ENCODE data around the gene TUBA8.
"Not testable (repeated sequence)": the region's sequence is repeated elsewhere in the genome, so short reads cannot be mapped to it uniquely, and the experiment has no call there.

TUBA8 gene

DNA sequence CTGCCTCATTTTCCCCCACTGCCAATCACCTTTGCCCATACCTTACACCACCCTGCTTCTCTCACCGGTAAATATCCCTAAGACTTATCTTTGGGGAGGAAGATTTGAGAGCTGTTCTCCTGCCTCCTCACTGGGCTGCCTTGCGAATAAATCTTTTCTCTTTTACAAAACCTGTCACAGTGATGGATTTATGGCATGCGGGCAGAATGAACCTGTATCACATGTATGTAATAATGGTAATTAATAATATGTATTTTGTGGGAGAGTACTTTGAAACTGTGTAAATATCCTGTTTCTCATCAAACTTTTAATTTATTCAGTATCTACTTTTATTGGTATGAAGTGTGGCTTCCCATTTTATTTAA lies 35.8 kb downstream of the TUBA8 start:
- no peaks in the 10 kb centered on the region for H3K9me3 ChIP-seq (ENCODE audit: control insufficient read depth, insufficient read depth, low read length)
- H3K9ac ChIP-seq (ENCODE audit: low read depth, low read length), result no peak overlapping the region
- H3K4me1 ChIP-seq (ENCODE audit: insufficient read depth, low read length), result no peaks in the 10 kb centered on the region
- no peaks in the 10 kb centered on the region for H3K36me3 ChIP-seq (ENCODE audit: insufficient read depth, low read length)

DNA sequence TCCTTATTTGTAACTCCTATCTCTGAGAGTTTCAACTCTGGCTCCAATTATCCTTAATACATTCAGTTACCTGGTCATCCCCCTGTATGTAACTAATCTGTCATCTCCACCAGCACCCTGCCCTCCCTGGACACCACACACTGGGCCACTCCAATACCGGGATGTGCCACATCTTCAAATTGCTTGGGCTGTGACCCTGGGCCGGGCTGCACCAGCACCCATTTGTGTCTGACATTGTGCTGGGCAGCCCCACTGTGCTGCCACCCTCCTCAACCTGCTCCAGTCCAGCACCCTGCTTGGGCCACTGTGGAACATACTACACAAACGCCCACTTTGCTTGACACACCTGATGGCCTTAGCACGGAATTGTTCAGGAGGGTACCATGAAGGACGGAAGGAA lies 37.2 kb downstream of the TUBA8 start:
- Histone ChIP-seq H3K9ac (ENCODE audit: low read depth, low read length) (no peak overlapping the region), H3K4me1 (ENCODE audit: insufficient read depth, low read length) (no peaks in the 10 kb centered on the region), H3K9me3 (ENCODE audit: control insufficient read depth, insufficient read depth, low read length) (no peaks in the 10 kb centered on the region), H3K36me3 (ENCODE audit: insufficient read depth, low read length) (no peaks in the 10 kb centered on the region)

DNA sequence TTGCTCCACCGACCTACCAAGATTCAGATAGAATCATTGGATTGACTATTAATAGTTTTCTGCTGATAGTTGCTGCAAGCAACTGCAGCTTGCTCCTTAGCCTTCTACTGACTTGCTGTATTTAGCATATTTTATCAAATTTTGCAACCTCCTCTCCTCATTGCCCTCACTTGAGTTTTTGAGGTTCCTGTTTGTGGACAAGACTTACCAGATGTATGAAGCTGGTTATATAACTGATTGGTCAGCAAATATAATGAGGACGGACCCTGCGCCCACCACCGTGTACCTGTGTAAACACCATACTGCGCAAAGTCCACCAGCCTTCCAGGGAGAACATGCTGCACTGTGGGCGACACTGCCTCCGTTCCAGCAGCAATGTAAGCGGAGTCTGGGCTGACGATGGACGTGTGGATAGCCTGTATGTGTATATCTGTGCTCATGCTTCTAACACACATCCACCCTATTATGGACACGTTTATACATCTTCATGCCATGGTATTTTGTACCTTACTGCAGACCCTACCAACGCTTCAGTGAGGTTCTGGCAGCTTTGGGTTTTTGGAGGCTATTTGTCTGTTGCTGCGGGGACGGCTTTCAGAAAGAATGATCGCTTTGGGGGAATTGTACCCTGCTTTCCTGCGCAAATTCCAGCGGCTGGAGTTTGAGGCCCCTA lies 37.8 kb downstream of the TUBA8 start:
- Histone ChIP-seq H3K9me3 (ENCODE audit: control insufficient read depth, insufficient read depth, low read length) (no peaks in the 10 kb centered on the region), H3K9ac (ENCODE audit: low read depth, low read length) (no peak overlapping the region), H3K36me3 (ENCODE audit: insufficient read depth, low read length) (no peaks in the 10 kb centered on the region), H3K4me1 (ENCODE audit: insufficient read depth, low read length) (no peaks in the 10 kb centered on the region)

DNA sequence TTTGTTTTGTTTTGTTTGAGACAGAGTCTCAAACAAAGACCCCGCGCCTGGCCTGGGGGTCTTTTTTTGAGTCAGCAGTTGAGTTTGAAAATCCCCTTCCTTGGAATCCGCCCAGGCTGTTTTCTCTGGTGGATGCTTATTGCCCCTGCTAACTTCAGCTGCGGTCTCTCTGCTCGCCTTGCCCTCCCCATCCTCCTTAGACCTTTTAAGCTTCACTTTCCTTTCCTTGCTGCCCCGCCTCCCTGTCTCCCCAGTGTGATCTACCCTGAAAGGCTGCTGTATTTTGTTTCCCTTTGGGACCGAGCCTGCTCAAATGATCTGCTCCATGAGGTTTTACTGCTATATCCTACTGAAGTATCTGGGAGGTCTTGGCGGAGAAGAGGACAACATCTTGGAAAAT lies 41.9 kb downstream of the TUBA8 start:
- H3K9ac ChIP-seq (ENCODE audit: low read depth, low read length), result no peak overlapping the region
- no peaks in the 10 kb centered on the region for H3K36me3 ChIP-seq (ENCODE audit: insufficient read depth, low read length)
- H3K4me1 ChIP-seq (ENCODE audit: insufficient read depth, low read length), result no peaks in the 10 kb centered on the region; the same call in 1 of the 2 replicates
- H3K9me3 ChIP-seq (ENCODE audit: control insufficient read depth, insufficient read depth, low read length), result no peaks in the 10 kb centered on the region

DNA sequence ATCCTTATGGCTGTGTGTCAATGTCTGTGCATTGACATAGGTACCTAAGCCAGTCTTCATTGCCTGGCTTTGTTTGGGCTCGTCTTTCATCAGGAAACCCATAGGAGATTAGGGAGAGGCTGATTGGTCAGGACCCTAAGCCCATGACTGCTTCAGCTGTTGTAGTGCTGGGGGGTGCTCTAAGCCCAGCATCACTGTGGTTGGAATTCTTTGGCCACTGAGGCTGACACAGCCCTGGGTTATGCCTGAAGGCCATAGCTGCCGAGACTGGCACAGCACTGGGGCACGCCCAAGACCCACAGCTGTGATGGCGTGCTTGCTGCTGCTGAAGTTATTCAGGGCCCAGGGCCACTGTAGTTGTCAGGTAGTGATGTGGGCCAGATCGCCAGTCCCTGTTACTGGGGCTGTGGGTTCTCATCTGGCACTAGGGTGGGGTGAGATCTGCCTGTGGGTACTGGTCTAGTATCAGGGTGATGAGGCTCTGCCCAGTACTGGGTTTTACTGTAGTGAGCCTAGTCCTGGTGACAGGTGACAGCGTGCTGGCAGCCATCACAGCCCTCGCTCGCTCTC lies 44.3 kb downstream of the TUBA8 start:
- no peak overlapping the region for H3K9ac ChIP-seq (ENCODE audit: low read depth, low read length)
- H3K36me3 ChIP-seq (ENCODE audit: insufficient read depth, low read length), result no peaks in the 10 kb centered on the region
- no peaks in the 10 kb centered on the region; the same call in 1 of the 2 replicates for H3K4me1 ChIP-seq (ENCODE audit: insufficient read depth, low read length)
- H3K9me3 ChIP-seq (ENCODE audit: control insufficient read depth, insufficient read depth, low read length), result no peaks in the 10 kb centered on the region

DNA sequence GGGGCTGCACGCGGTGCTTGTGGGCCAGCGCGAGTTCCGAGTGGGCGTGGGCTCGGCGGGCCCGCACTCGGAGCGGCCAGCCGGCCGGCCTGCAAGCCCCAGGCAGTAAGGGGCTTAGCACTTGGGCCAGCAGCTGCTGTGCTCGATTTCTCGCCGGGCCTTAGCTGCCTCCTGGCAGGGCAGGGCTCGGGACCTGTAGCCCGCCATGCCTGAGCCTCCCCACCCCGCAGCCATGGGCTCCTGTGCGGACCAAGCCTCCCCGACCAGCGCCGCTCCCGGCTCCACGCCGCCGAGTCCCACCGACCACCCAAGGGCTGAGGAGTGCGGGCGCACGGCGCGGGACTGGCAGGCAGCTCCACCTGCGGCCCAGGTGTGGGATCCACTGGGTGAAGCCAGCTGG lies 44.9 kb downstream of the TUBA8 start:
- H3K9me3 ChIP-seq (ENCODE audit: control insufficient read depth, insufficient read depth, low read length); H3K4me1 ChIP-seq (ENCODE audit: insufficient read depth, low read length); H3K9ac ChIP-seq (ENCODE audit: low read depth, low read length); H3K36me3 ChIP-seq (ENCODE audit: insufficient read depth, low read length): not testable (repeated sequence)

DNA sequence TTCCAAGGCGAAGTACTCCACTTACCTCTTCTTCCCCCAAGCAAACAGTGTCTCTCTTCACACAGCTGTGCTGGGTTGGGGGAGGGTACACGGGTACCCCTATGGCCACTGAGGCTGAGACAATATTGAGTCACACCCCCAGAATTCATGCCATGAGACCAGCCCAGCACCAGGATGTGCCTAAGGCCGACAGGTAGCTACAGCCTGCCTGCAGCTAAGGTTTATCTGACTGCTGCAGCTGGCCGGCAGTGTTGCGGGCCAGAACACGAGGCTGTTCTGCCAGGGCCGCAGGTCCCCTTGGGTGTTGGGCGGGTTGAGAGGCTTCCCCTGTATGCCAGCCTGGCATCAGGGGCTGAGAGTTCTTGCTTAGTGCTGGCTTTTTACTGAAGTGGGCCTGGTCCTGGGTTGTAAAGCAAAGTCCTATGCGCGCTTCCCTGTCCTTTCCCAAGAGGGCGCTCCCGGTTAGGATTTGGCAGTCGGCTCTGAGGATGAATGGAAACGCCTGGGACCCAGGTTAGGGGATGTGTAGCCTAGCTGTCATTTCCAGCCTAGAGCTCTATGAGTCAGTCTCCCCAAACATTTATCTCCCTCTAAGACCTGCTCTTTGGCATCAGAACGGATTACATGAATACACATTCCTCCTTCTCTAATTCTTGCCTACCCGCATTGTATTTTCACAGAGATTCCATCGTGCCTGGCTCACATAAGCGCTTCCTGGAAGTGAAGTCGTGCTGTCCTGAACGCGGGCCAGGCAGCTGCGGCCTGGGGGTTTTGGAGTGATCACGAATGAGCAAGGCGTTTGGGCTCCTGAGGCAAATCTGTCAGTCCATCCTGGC lies 46.5 kb downstream of the TUBA8 start:
- Histone ChIP-seq H3K36me3 (ENCODE audit: insufficient read depth, low read length) (no peaks in the 10 kb centered on the region), H3K9ac (ENCODE audit: low read depth, low read length) (no peak overlapping the region; the same call in 1 of the 2 replicates), H3K4me1 (ENCODE audit: insufficient read depth, low read length) (no peaks in the 10 kb centered on the region; the same call in 1 of the 2 replicates), H3K9me3 (ENCODE audit: control insufficient read depth, insufficient read depth, low read length) (no peaks in the 10 kb centered on the region)

DNA sequence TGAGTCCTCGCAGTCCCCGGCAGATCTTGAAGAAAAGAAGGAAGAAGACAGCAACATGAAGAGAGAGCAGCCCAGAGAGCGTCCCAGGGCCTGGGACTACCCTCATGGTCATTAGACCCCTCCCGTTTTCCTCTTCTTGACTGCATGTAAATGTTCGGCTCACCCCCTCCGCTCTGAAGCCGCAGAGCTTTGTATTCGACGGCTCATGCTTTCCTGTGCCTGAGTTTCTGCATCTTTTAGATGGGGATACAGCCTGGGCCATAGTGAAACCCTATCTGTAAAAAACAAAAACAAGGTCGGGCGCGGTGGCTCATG lies 47.1 kb downstream of the TUBA8 start:
- Histone ChIP-seq H3K9me3 (ENCODE audit: control insufficient read depth, insufficient read depth, low read length) (no peaks in the 10 kb centered on the region), H3K4me1 (ENCODE audit: insufficient read depth, low read length) (no peaks in the 10 kb centered on the region; the same call in 1 of the 2 replicates), H3K36me3 (ENCODE audit: insufficient read depth, low read length) (no peaks in the 10 kb centered on the region), H3K9ac (ENCODE audit: low read depth, low read length) (no peak overlapping the region; the same call in 1 of the 2 replicates)

DNA sequence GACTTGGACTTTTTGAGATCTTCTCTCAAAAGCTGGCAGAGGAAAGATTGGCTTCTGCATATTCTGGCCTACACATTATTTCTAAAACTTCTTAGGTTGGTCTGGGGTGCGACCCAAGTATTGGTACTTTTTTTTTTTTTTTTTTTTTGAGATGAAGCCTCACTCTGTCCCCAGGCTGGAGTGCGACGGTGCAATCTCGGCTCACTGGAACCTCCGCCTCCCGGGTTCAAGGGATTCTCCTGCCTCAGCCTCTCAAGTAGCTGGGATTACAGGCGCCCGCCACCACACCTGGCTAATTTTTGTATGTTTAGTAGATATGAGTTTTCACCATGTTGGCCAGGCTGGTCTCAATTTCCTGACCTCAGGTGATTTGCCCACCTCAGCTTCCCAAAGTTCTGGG lies 50.0 kb downstream of the TUBA8 start:
- H3K9me3 ChIP-seq (ENCODE audit: control insufficient read depth, insufficient read depth, low read length), result not testable (repeated sequence)

DNA sequence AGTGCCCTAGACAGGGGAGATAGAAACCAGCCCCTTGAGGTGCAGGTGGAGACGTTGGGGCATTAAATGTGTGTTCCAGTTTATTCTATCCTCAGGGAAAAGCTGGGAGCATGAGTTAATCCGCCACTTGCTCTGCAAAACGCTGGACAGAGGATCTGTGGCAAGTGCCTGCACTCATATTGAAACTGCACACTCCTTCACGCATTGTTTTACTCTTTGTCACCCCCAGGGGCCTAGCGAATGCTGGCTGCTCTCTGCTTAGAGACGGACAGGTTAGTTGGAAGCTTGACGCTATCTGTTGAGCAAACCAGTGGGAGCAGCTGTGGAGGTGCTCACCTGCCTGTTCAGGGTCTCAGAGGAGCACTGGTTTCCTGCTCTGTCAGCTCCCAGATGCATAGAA lies 53.2 kb downstream of the TUBA8 start:
- H3K4me1 ChIP-seq (ENCODE audit: insufficient read depth, low read length); H3K9ac ChIP-seq (ENCODE audit: low read depth, low read length); H3K9me3 ChIP-seq (ENCODE audit: control insufficient read depth, insufficient read depth, low read length); H3K36me3 ChIP-seq (ENCODE audit: insufficient read depth, low read length): not testable (repeated sequence)

More for the DNA sequence above, 50.0 kb downstream of the TUBA8 start:
- H3K9ac ChIP-seq (ENCODE audit: low read depth, low read length); H3K4me1 ChIP-seq (ENCODE audit: insufficient read depth, low read length); H3K36me3 ChIP-seq (ENCODE audit: insufficient read depth, low read length): not testable (repeated sequence)

DNA sequence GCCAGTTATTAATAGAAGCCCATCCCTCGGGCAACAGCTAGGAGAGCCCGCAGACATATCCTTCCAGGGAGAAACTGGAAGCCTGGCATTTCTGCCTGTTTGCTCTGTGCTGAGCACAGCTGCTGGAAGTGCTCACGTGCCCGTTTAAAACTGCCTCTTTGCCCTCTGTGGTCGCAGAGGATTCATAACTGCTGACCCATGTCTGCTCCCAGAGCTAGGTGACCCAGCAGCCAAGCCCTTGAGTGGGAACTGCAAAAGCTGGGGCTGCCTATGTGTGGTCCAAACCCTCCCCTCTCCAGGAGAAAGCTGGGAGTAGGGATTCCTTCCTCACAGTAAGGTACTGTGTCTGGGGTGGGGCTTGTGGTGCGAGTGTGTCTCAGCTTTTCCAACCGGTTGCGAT lies 54.0 kb downstream of the TUBA8 start:
- H3K4me1 ChIP-seq (ENCODE audit: insufficient read depth, low read length); H3K9ac ChIP-seq (ENCODE audit: low read depth, low read length); H3K9me3 ChIP-seq (ENCODE audit: control insufficient read depth, insufficient read depth, low read length); H3K36me3 ChIP-seq (ENCODE audit: insufficient read depth, low read length): not testable (repeated sequence)

DNA sequence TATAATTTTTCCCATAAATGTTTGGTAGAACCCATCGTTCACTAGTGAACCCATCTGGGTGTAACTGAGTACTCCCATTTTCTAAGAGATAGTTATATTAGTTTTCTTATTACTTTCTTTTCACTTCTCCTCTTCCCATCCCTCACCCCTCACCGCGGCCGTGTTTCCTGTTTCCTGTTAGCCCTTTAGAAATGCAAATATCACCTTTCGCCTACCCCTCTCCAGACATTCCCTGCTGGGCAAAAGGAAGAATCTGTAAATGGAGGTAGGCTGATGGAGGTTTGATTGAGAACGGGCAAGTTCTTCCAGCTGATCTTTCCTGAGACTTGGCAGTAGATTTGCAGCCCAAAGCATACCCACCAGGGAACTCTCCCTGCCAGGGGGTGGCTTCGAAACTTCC lies 54.7 kb downstream of the TUBA8 start:
- not testable (repeated sequence) for H3K36me3 ChIP-seq (ENCODE audit: insufficient read depth, low read length); H3K9ac ChIP-seq (ENCODE audit: low read depth, low read length); H3K9me3 ChIP-seq (ENCODE audit: control insufficient read depth, insufficient read depth, low read length); H3K4me1 ChIP-seq (ENCODE audit: insufficient read depth, low read length)

DNA sequence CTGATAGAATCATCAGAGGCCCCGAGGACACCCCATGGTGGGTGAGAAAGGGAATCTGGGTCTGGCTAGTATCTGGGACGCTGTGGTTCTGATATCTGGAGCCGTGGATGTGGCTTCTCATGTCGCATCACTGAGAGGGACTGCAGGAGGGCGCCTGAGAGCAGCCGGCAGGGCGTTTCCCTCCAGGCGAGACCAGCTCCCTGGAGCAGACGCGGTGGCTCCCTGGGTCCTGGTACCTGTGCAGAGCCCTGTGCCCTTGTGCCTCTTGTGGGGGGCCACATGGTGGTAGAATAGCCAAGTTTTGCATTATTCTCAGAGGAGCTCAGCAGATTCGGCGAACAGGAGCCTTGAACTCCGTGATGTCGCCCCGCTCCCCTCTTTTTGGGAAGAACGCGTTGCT lies 59.7 kb downstream of the TUBA8 start:
- H3K9ac ChIP-seq (ENCODE audit: low read depth, low read length); H3K36me3 ChIP-seq (ENCODE audit: insufficient read depth, low read length); H3K9me3 ChIP-seq (ENCODE audit: control insufficient read depth, insufficient read depth, low read length); H3K4me1 ChIP-seq (ENCODE audit: insufficient read depth, low read length): not testable (repeated sequence)

DNA sequence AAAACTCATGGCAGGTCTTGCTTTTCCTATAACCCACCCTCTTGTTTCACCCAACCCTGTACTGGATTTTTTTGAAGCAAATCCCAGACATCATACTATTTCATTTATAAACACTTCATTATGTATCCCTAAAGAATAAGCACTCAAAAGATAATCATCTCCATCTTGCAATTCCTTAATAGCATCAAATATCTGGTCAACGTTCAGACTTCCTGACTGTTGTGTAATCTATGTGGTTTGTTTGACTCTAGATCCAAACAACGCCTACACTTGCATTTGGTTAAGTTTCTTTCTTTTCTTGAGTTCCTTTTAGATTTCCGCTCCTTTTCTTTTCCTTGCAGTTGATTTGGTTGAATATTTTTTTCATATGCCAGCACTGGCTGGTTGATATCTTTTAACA lies 61.6 kb downstream of the TUBA8 start:
- H3K36me3 ChIP-seq (ENCODE audit: insufficient read depth, low read length); H3K4me1 ChIP-seq (ENCODE audit: insufficient read depth, low read length); H3K9ac ChIP-seq (ENCODE audit: low read depth, low read length); H3K9me3 ChIP-seq (ENCODE audit: control insufficient read depth, insufficient read depth, low read length): not testable (repeated sequence)

DNA sequence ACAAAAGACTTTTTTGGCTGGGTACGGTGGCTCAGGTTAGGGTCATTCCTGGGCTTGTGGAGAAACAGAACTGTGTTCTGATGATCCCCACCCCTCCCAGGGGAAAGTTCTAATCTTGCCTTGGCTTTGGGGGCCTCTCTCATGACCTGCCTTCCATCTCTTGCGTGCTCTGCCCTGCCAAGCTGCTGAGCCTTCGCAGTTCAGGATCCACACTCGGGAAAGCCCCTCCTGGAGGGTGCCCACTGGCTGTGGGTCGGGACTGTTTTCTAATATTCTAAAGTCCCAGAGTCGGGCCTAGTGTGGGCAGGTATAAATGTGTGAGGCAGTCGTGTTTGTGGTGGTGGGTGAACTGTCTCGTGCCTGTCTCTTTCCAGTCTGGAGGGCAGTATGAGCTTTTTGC lies 62.2 kb downstream of the TUBA8 start:
- not testable (repeated sequence) for H3K4me1 ChIP-seq (ENCODE audit: insufficient read depth, low read length); H3K9me3 ChIP-seq (ENCODE audit: control insufficient read depth, insufficient read depth, low read length); H3K9ac ChIP-seq (ENCODE audit: low read depth, low read length); H3K36me3 ChIP-seq (ENCODE audit: insufficient read depth, low read length)
